ENCODE data around the gene CRACR2A. TPM values are rescaled to one million over a fixed set of nuclear protein-coding genes. Genes with fewer than 3 reads are reported as not detected.

CRACR2A gene
- total RNA-seq, 1 experiment from 2014 or later = not detected

- POLR2A ChIA-PET = no interaction called here
- peaks cover 15% of the 10 kb centered on the region for H3K4me1 Mint-ChIP-seq (ENCODE audit: insufficient read depth, unreplicated experiment)
- DNase-seq (ENCODE audit: unreplicated experiment) = no peak
- intact Hi-C loops (cut with micrococcal nuclease) = no loop called here
- TF ChIP-seq, protein P1, sequence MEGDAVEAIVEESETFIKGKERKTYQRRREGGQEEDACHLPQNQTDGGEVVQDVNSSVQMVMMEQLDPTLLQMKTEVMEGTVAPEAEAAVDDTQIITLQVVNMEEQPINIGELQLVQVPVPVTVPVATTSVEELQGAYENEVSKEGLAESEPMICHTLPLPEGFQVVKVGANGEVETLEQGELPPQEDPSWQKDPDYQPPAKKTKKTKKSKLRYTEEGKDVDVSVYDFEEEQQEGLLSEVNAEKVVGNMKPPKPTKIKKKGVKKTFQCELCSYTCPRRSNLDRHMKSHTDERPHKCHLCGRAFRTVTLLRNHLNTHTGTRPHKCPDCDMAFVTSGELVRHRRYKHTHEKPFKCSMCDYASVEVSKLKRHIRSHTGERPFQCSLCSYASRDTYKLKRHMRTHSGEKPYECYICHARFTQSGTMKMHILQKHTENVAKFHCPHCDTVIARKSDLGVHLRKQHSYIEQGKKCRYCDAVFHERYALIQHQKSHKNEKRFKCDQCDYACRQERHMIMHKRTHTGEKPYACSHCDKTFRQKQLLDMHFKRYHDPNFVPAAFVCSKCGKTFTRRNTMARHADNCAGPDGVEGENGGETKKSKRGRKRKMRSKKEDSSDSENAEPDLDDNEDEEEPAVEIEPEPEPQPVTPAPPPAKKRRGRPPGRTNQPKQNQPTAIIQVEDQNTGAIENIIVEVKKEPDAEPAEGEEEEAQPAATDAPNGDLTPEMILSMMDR (IDR thresholded peaks at IDR 0.05; ENCODE audit: unreplicated experiment) = no peak
- no peaks in the 10 kb centered on the region for H3K36me3 Mint-ChIP-seq (ENCODE audit: insufficient read depth, unreplicated experiment)
- BruUV-seq (replicated peaks) = no TSS peak
- no peaks in the 10 kb centered on the region for H3K9me3 Mint-ChIP-seq (ENCODE audit: unreplicated experiment)
- H3K27ac Mint-ChIP-seq (ENCODE audit: low read depth, unreplicated experiment) = no peak overlapping the region
- H3K27me3 Mint-ChIP-seq (ENCODE audit: insufficient read depth, unreplicated experiment) = no peaks in the 10 kb centered on the region
- CTCF ChIA-PET = interaction anchor here (0.7 to 1.0 kb wide), 4 partner anchors 9 to 401 kb away, joined by 3 to 4 read pairs (median 3); no protein-coding TSS in a partner anchor
- H3K4me3 Mint-ChIP-seq (ENCODE audit: unreplicated experiment) = no peak overlapping the region
Observed at GRCh38 chr12:3700861-3701260, 52.0 kb downstream of the CRACR2A start.

DNA sequence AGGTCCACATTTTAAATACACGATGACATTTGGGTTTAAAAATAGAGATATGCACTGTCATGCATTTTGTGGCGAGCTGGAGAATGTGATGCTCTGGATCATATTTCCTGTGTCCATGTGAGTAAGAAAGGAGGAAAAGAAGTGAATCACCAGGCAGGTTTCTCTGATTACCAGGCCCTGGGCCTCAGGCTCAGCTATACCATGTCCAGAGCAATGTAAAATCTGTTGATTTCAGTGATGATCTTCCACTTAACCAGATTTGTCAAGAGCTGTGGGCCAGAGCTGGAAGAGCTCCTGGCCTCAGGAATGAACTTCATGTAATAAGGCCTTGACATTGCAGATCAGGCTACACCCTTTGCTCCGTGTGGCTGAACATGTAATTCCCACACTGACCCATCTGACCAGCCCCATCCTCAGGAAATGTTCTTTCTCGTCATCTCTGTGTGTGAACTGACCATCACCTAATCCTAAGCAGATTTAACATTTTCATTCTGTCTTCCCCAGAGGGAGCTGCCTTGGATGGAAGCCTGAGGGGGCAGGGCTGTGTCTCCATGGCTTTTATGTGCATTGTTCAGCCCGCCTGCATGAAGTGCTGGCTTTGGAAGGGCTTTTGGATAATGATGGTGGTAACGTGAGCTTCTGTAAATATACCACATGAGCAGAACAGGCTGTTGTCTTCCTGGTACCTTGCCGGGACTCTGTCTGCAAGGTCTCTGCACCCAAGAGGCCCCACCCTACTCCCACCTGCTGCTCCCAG, 54.5 kb downstream of the CRACR2A start:
- no TSS peak for BruUV-seq (replicated peaks)
- TF ChIP-seq, protein P1 (IDR thresholded peaks at IDR 0.05; ENCODE audit: unreplicated experiment) = no peak
- no peak overlapping the region for H3K4me3 Mint-ChIP-seq (ENCODE audit: unreplicated experiment)
- CTCF ChIA-PET = interaction anchor here (0.6 to 2.2 kb wide), 7 partner anchors 12 to 1249 kb away, joined by 3 to 11 read pairs (median 4); no protein-coding TSS in a partner anchor
- no peaks in the 10 kb centered on the region for H3K36me3 Mint-ChIP-seq (ENCODE audit: insufficient read depth, unreplicated experiment)
- no peaks in the 10 kb centered on the region for H3K9me3 Mint-ChIP-seq (ENCODE audit: unreplicated experiment)
- peak overlapping the region; percentile 23 for H3K27ac Mint-ChIP-seq (ENCODE audit: low read depth, unreplicated experiment)
- DNase-seq (ENCODE audit: unreplicated experiment) = peak; percentile 58
- POLR2A ChIA-PET = interaction anchor here (0.5 to 0.6 kb wide), 2 partner anchors 385 to 949 kb away, joined by 3 read pairs; no protein-coding TSS in a partner anchor
- peaks cover 13% of the 10 kb centered on the region for H3K27me3 Mint-ChIP-seq (ENCODE audit: insufficient read depth, unreplicated experiment)
- H3K4me1 Mint-ChIP-seq (ENCODE audit: insufficient read depth, unreplicated experiment) = peaks cover 15% of the 10 kb centered on the region
- intact Hi-C loops (cut with micrococcal nuclease) = no loop called here

- H3K4me1 Mint-ChIP-seq (ENCODE audit: insufficient read depth, unreplicated experiment) = peaks cover 15% of the 10 kb centered on the region
- TF ChIP-seq, protein P1 (IDR thresholded peaks at IDR 0.05; ENCODE audit: unreplicated experiment) = no peak
- no peak overlapping the region for H3K4me3 Mint-ChIP-seq (ENCODE audit: unreplicated experiment)
- CTCF ChIA-PET = interaction anchor here (0.8 to 2.2 kb wide), 3 partner anchors 11 to 397 kb away, joined by 3 to 11 read pairs (median 3); no protein-coding TSS in a partner anchor
- no peaks in the 10 kb centered on the region for H3K9me3 Mint-ChIP-seq (ENCODE audit: unreplicated experiment)
- POLR2A ChIA-PET = no interaction called here
- H3K27ac Mint-ChIP-seq (ENCODE audit: low read depth, unreplicated experiment) = no peak overlapping the region
- no TSS peak for BruUV-seq (replicated peaks)
- intact Hi-C loops (cut with micrococcal nuclease) = no loop called here
- H3K27me3 Mint-ChIP-seq (ENCODE audit: insufficient read depth, unreplicated experiment) = peaks cover 13% of the 10 kb centered on the region
- no peaks in the 10 kb centered on the region for H3K36me3 Mint-ChIP-seq (ENCODE audit: insufficient read depth, unreplicated experiment)
- DNase-seq (ENCODE audit: unreplicated experiment) = no peak
Observed at GRCh38 chr12:3697311-3697870, 55.5 kb downstream of the CRACR2A start.

- no peak for DNase-seq (ENCODE audit: unreplicated experiment)
- peaks cover 12% of the 10 kb centered on the region for H3K9me3 Mint-ChIP-seq (ENCODE audit: unreplicated experiment)
- H3K27me3 Mint-ChIP-seq (ENCODE audit: insufficient read depth, unreplicated experiment) = peaks cover 39% of the 10 kb centered on the region
- CTCF ChIA-PET = no interaction called here
- BruUV-seq (replicated peaks) = no TSS peak
- intact Hi-C loops (cut with micrococcal nuclease) = no loop called here
- no peaks in the 10 kb centered on the region for H3K36me3 Mint-ChIP-seq (ENCODE audit: insufficient read depth, unreplicated experiment)
- POLR2A ChIA-PET = no interaction called here
- H3K4me1 Mint-ChIP-seq (ENCODE audit: insufficient read depth, unreplicated experiment) = peaks cover 10% of the 10 kb centered on the region
- H3K4me3 Mint-ChIP-seq (ENCODE audit: unreplicated experiment) = no peak overlapping the region
- no peak overlapping the region for H3K27ac Mint-ChIP-seq (ENCODE audit: low read depth, unreplicated experiment)
- TF ChIP-seq, protein P1 (IDR thresholded peaks at IDR 0.05; ENCODE audit: unreplicated experiment) = no peak
Observed at GRCh38 chr12:3694673-3695072, 58.2 kb downstream of the CRACR2A start.

Data from MCF 10A (cell line).